Measurements from ENCODE around the gene CAGE1.

GRCh38 chr6:7298113-7298512 is 91.4 kb downstream of the CAGE1 start:
- no peak for TF ChIP-seq EZH2 (IDR thresholded peaks at IDR 0.05; ENCODE audit: borderline replicate concordance)
- no peak for TF ChIP-seq CTCF (IDR thresholded peaks at IDR 0.05; ENCODE audit: poor library complexity)
- no peak for TF ChIP-seq EZH2phosphoT487 (IDR thresholded peaks at IDR 0.05; ENCODE audit: low read depth, severe bottlenecking, unreplicated experiment)

Measured in hepatocyte (in vitro differentiated cells).